HepG2 (cell line): ENCODE measurements around the gene ADAMTS18. TPM values are rescaled to one million over a fixed set of nuclear protein-coding genes. Genes with fewer than 3 reads are reported as not detected.
A peak's percentile ranks its signal among the peaks of the same experiment; 100 is the strongest.

Experiments used
- ADNP ChIP-seq: sonication (generic); formaldehyde crosslinking; IDR thresholded peaks from 2 replicates; pipeline ENCODE4 v1.4.0; 2020; ENCODE audit warnings: missing genetic modification reagents
- BATF2 ChIP-seq: sonication (generic); formaldehyde crosslinking; IDR thresholded peaks from 2 replicates; pipeline ENCODE4 v1.8.0; 2022; ENCODE audit warnings: mild to moderate bottlenecking, missing genetic modification reagents, moderate library complexity
- HDAC2 ChIP-seq: sonication (generic); formaldehyde crosslinking; IDR thresholded peaks from 2 replicates; pipeline ENCODE4 v1.4.0; 2020; ENCODE audit warnings: missing genetic modification reagents
- KDM5A ChIP-seq: fragments of 200-600 bp; sonication (generic); IDR thresholded peaks from 2 replicates; pipeline ENCODE4 v1.7.0; 2018; ENCODE audit warnings: antibody characterized with exemption, mild to moderate bottlenecking, low read length, borderline replicate concordance
- MXD3 ChIP-seq: IDR thresholded peaks from 2 replicates; pipeline ENCODE4 v1.6.1; 2016; ENCODE audit warnings: mild to moderate bottlenecking, missing biosample characterization, missing genetic modification reagents
- NKX3-1 ChIP-seq: sonication (generic); formaldehyde crosslinking; IDR thresholded peaks from 2 replicates; pipeline ENCODE4 v1.5.0; 2020; ENCODE audit warnings: missing genetic modification reagents
- NR1H2 ChIP-seq: sonication (generic); formaldehyde crosslinking; IDR thresholded peaks from 2 replicates; pipeline ENCODE4 v1.8.1; 2022; ENCODE audit warnings: low read depth, missing genetic modification reagents, borderline replicate concordance
- PHF20 ChIP-seq: sonication (generic); formaldehyde crosslinking; IDR thresholded peaks from 2 replicates; pipeline ENCODE4 v1.5.0; 2020; ENCODE audit warnings: mild to moderate bottlenecking, missing genetic modification reagents
- TEAD3 ChIP-seq: optimal IDR thresholded peaks from 2 replicates; pipeline ENCODE3; 2016; ENCODE audit warnings: borderline replicate concordance
- ZC3H13 ChIP-seq: sonication (generic); formaldehyde crosslinking; IDR thresholded peaks from 2 replicates; pipeline ENCODE4 v1.8.1; 2023; ENCODE audit warnings: mild to moderate bottlenecking, missing genetic modification reagents, moderate library complexity
- ZC3H4 ChIP-seq: sonication (generic); formaldehyde crosslinking; IDR thresholded peaks from 2 replicates; pipeline ENCODE4 v1.4.0; 2020; ENCODE audit warnings: missing genetic modification reagents, borderline replicate concordance
- ZFP91 ChIP-seq: sonication (generic); formaldehyde crosslinking; IDR thresholded peaks from 2 replicates; pipeline ENCODE4 v1.9.0; 2022; ENCODE audit warnings: missing genetic modification reagents, mild to moderate bottlenecking, borderline replicate concordance
- ZNF138 ChIP-seq: sonication (generic); formaldehyde crosslinking; IDR thresholded peaks from 2 replicates; pipeline ENCODE4 v1.5.0; 2020; ENCODE audit warnings: mild to moderate bottlenecking, low read depth, missing genetic modification reagents
- ZNF264 ChIP-seq: sonication (generic); formaldehyde crosslinking; IDR thresholded peaks from 2 replicates; pipeline ENCODE4 v1.4.0; 2020; ENCODE audit warnings: missing genetic modification reagents
- ZNF296 ChIP-seq: sonication (generic); formaldehyde crosslinking; conservative IDR thresholded peaks from 2 replicates; pipeline ENCODE4 v1.5.0; 2020; ENCODE audit warnings: mild to moderate bottlenecking, missing genetic modification reagents
- ZNF496 ChIP-seq: sonication (generic); formaldehyde crosslinking; IDR thresholded peaks from 2 replicates; pipeline ENCODE4 v1.8.1; 2023; ENCODE audit warnings: mild to moderate bottlenecking, moderate library complexity, missing genetic modification reagents; ENCODE audit not compliant: insufficient replicate concordance
- ZNF510 ChIP-seq: sonication (generic); formaldehyde crosslinking; IDR thresholded peaks from 2 replicates; pipeline ENCODE4 v1.4.0; 2020; ENCODE audit warnings: low read depth, mild to moderate bottlenecking, missing genetic modification reagents
- ZNF564 ChIP-seq: sonication (generic); formaldehyde crosslinking; IDR thresholded peaks from 2 replicates; pipeline ENCODE4 v1.8.1; 2023; ENCODE audit warnings: mild to moderate bottlenecking, missing genetic modification reagents
- ZNF670 ChIP-seq: sonication (generic); formaldehyde crosslinking; IDR thresholded peaks from 2 replicates; pipeline ENCODE4 v1.8.0; 2022; ENCODE audit warnings: mild to moderate bottlenecking, missing genetic modification reagents, borderline replicate concordance
- ZNF703 ChIP-seq: sonication (generic); formaldehyde crosslinking; IDR thresholded peaks from 2 replicates; pipeline ENCODE4 v1.5.1; 2020; ENCODE audit warnings: missing genetic modification reagents, mild to moderate bottlenecking, moderate library complexity, borderline replicate concordance
- ZNF800 ChIP-seq: sonication (generic); formaldehyde crosslinking; IDR thresholded peaks from 2 replicates; pipeline ENCODE4 v1.4.0; 2020; ENCODE audit warnings: missing genetic modification reagents
- polyA plus RNA-seq, 8 experiments: library from polyadenylated mRNA; depleted of rRNA in 3 of 8; stranded (reverse) in 7 of 8; unstranded in 1 of 8; fragments of >200 nt; fragmentation: Illumina TruSeq in 4 of 8; extraction: Trizol in 4 of 8; gene quantifications; 2 replicates each; pipeline versions ENCODE4 v1.2.1 to v1.2.3, GENCODE V29; 2011 to 2016; ENCODE audit warnings: low read depth in 4 of 8, missing spikeins in 1 of 8, mixed read lengths in 1 of 8; ENCODE audit not compliant: insufficient read depth in 1 of 8
- total RNA-seq, 5 experiments: library from RNA; depleted of rRNA; stranded (reverse); fragments of >200 nt; fragmentation: Illumina TruSeq; extraction: Trizol; gene quantifications; 2 replicates each; pipeline ENCODE4 v1.2.3, GENCODE V29; 2016; ENCODE audit warnings: low read depth in 1 of 5
- TF ChIP-seq, protein P1 (sequence below): sonication (generic); formaldehyde crosslinking; IDR thresholded peaks from 2 replicates; pipeline ENCODE4 v1.5.1; 2020; ENCODE audit warnings: mild to moderate bottlenecking, missing genetic modification reagents, moderate library complexity
- TF ChIP-seq, protein P2 (sequence below): sonication (generic); formaldehyde crosslinking; IDR thresholded peaks from 2 replicates; pipeline ENCODE4 v1.4.0; 2020; ENCODE audit warnings: missing genetic modification reagents

ADAMTS18 gene
- total and polyA plus RNA-seq, 2 of the 13 experiments (the other 11 are each of a cell fraction or from before 2014, with no cell fraction given): 0.01 TPM; not detected in 1

DNA sequence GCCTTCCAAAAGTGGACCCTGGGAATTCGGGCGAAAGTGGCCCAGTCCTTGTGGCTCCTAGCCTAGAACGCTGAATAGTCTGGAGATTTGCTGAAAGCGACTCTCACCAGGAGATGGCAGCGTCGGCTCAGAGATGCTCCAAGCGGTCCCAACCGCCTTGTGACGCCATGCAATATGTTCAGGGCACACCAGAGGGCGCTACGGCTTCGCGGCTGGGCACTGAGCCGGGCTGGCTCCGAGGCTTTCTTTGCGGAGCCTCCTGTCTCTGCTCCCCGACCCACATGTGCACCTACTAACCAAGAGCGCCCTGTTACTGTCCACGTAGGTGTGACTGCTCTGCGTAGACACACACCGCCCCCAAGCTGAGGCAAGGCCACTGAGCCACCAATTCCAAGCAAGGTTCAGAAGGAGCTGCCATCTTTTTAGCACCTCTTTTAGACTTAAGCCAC, 198.7 kb downstream of the ADAMTS18 start (continued):
- no peak for TF ChIP-seq ADNP (CRISPR knock-in tag)
- no peak for TF ChIP-seq ZNF703 (CRISPR knock-in tag)
- TF ChIP-seq ZNF670 (CRISPR knock-in tag): no peak; the same call in 1 of the 2 replicates
- TF ChIP-seq BATF2 (CRISPR knock-in tag): no peak
- TF ChIP-seq HDAC2 (CRISPR knock-in tag): no peak
- no peak for TF ChIP-seq KDM5A
- TF ChIP-seq ZNF296: no peak
- peak; percentile 76 for TF ChIP-seq TEAD3
- TF ChIP-seq PHF20 (CRISPR knock-in tag): no peak
- no peak for TF ChIP-seq ZNF564 (CRISPR knock-in tag)
- TF ChIP-seq NR1H2: no peak
- TF ChIP-seq, protein P1, sequence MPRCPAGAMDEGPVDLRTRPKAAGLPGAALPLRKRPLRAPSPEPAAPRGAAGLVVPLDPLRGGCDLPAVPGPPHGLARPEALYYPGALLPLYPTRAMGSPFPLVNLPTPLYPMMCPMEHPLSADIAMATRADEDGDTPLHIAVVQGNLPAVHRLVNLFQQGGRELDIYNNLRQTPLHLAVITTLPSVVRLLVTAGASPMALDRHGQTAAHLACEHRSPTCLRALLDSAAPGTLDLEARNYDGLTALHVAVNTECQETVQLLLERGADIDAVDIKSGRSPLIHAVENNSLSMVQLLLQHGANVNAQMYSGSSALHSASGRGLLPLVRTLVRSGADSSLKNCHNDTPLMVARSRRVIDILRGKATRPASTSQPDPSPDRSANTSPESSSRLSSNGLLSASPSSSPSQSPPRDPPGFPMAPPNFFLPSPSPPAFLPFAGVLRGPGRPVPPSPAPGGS (CRISPR knock-in tag): no peak
- TF ChIP-seq ZNF138 (CRISPR knock-in tag): no peak
- no peak; the same call in 1 of the 2 replicates for TF ChIP-seq ZNF264 (CRISPR knock-in tag)
- TF ChIP-seq ZC3H4 (CRISPR knock-in tag): no peak
- 0 out of 2 replicates have a peak, but pooled peaks have one; percentile 44 for TF ChIP-seq ZNF800 (CRISPR knock-in tag)
- TF ChIP-seq ZC3H13 (CRISPR knock-in tag): no peak
- TF ChIP-seq, protein P2, sequence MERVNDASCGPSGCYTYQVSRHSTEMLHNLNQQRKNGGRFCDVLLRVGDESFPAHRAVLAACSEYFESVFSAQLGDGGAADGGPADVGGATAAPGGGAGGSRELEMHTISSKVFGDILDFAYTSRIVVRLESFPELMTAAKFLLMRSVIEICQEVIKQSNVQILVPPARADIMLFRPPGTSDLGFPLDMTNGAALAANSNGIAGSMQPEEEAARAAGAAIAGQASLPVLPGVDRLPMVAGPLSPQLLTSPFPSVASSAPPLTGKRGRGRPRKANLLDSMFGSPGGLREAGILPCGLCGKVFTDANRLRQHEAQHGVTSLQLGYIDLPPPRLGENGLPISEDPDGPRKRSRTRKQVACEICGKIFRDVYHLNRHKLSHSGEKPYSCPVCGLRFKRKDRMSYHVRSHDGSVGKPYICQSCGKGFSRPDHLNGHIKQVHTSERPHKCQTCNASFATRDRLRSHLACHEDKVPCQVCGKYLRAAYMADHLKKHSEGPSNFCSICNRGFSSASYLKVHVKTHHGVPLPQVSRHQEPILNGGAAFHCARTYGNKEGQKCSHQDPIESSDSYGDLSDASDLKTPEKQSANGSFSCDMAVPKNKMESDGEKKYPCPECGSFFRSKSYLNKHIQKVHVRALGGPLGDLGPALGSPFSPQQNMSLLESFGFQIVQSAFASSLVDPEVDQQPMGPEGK (CRISPR knock-in tag): no peak
- TF ChIP-seq ZNF510 (CRISPR knock-in tag): no peak
- TF ChIP-seq ZFP91 (CRISPR knock-in tag): peak; percentile 80
- TF ChIP-seq ZNF496 (CRISPR knock-in tag): no peak
- peak; percentile 49; the same call in 1 of the 2 replicates for TF ChIP-seq NKX3-1 (CRISPR knock-in tag)
- peak; percentile 33; the same call in 1 of the 2 replicates for TF ChIP-seq MXD3 (CRISPR knock-in tag)
